ENCODE data around the gene ERAS. TPM values are rescaled to one million over a fixed set of nuclear protein-coding genes. Genes with fewer than 3 reads are reported as not detected.

ERAS gene
- total and polyA plus RNA-seq, 2 experiments from 2014 or later = 1.3 to 2.4 TPM

DNA sequence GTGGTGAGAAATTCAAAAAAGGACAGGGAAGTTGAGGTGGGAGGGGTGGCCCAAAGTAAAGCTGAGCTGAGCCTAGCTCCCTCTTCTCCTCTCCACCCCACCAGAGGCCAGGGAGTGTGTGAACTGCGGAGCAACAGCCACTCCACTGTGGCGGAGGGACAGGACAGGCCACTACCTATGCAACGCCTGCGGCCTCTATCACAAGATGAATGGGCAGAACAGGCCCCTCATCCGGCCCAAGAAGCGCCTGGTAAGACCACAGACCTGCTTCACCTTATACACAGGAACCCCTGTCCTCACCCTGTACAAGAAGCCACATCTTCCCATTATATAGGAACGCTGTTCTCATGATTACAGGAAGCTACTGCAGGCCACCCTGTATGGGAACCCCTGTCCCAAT lies 34.1 kb upstream of the ERAS start:
- H2AFZ ChIP-seq = no peak overlapping the region
- no peak for TF ChIP-seq EZH2phosphoT487 (IDR thresholded peaks at IDR 0.05; ENCODE audit: unreplicated experiment)
- no peak for TF ChIP-seq EZH2 (IDR thresholded peaks at IDR 0.05; ENCODE audit: low read depth, unreplicated experiment)
- TF ChIP-seq, protein P1, sequence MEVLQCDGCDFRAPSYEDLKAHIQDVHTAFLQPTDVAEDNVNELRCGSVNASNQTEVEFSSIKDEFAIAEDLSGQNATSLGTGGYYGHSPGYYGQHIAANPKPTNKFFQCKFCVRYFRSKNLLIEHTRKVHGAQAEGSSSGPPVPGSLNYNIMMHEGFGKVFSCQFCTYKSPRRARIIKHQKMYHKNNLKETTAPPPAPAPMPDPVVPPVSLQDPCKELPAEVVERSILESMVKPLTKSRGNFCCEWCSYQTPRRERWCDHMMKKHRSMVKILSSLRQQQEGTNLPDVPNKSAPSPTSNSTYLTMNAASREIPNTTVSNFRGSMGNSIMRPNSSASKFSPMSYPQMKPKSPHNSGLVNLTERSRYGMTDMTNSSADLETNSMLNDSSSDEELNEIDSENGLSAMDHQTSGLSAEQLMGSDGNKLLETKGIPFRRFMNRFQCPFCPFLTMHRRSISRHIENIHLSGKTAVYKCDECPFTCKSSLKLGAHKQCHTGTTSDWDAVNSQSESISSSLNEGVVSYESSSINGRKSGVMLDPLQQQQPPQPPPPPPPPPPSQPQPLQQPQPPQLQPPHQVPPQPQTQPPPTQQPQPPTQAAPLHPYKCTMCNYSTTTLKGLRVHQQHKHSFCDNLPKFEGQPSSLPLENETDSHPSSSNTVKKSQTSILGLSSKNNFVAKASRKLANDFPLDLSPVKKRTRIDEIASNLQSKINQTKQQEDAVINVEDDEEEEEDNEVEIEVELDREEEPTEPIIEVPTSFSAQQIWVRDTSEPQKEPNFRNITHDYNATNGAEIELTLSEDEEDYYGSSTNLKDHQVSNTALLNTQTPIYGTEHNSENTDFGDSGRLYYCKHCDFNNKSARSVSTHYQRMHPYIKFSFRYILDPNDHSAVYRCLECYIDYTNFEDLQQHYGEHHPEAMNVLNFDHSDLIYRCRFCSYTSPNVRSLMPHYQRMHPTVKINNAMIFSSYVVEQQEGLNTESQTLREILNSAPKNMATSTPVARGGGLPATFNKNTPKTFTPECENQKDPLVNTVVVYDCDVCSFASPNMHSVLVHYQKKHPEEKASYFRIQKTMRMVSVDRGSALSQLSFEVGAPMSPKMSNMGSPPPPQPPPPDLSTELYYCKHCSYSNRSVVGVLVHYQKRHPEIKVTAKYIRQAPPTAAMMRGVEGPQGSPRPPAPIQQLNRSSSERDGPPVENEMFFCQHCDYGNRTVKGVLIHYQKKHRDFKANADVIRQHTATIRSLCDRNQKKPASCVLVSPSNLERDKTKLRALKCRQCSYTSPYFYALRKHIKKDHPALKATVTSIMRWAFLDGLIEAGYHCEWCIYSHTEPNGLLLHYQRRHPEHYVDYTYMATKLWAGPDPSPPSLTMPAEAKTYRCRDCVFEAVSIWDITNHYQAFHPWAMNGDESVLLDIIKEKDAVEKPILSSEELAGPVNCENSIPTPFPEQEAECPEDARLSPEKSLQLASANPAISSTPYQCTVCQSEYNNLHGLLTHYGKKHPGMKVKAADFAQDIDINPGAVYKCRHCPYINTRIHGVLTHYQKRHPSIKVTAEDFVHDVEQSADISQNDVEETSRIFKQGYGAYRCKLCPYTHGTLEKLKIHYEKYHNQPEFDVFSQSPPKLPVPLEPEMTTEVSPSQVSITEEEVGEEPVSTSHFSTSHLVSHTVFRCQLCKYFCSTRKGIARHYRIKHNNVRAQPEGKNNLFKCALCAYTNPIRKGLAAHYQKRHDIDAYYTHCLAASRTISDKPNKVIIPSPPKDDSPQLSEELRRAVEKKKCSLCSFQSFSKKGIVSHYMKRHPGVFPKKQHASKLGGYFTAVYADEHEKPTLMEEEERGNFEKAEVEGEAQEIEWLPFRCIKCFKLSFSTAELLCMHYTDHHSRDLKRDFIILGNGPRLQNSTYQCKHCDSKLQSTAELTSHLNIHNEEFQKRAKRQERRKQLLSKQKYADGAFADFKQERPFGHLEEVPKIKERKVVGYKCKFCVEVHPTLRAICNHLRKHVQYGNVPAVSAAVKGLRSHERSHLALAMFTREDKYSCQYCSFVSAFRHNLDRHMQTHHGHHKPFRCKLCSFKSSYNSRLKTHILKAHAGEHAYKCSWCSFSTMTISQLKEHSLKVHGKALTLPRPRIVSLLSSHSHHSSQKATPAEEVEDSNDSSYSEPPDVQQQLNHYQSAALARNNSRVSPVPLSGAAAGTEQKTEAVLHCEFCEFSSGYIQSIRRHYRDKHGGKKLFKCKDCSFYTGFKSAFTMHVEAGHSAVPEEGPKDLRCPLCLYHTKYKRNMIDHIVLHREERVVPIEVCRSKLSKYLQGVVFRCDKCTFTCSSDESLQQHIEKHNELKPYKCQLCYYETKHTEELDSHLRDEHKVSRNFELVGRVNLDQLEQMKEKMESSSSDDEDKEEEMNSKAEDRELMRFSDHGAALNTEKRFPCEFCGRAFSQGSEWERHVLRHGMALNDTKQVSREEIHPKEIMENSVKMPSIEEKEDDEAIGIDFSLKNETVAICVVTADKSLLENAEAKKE (CRISPR knock-in tag; IDR thresholded peaks at IDR 0.05) = no peak
- TF ChIP-seq STAT1 (IDR thresholded peaks at IDR 0.05; ENCODE audit: unreplicated experiment) = no peak
- TF ChIP-seq POLR2AphosphoS5 (IDR thresholded peaks at IDR 0.05; ENCODE audit: low read depth) = no peak
- TF ChIP-seq ZNF331 (CRISPR knock-in tag; IDR thresholded peaks at IDR 0.05; ENCODE audit: low read depth) = no peak
- TF ChIP-seq JUNB (IDR thresholded peaks at IDR 0.05; ENCODE audit: unreplicated experiment) = no peak
- no peaks in the 10 kb centered on the region for H3K4me1 Mint-ChIP-seq
- H3K27ac Mint-ChIP-seq = no peak overlapping the region
- no peak overlapping the region for H3K4me3 ChIP-seq
- no peaks in the 10 kb centered on the region; the same call in 2 of the 3 replicates for H3K36me3 Mint-ChIP-seq (ENCODE audit: low read depth)
- H3K79me2 ChIP-seq (replicated peaks; ENCODE audit: insufficient read depth) = no peaks in the 10 kb centered on the region
- H3K4me1 ChIP-seq (ENCODE audit: insufficient read depth) = no peaks in the 10 kb centered on the region
- no peaks in the 10 kb centered on the region for H3K9me2 ChIP-seq (ENCODE audit: insufficient read depth)
- H3K4me3 Mint-ChIP-seq = no peak overlapping the region
- DNase-seq (ENCODE audit: low spot score) = no peak
- H3K27me3 ChIP-seq (ENCODE audit: insufficient read depth) = no peaks in the 10 kb centered on the region
- H3K27ac ChIP-seq (ENCODE audit: low read depth) = no peak overlapping the region
- ATAC-seq = no peak
- H3K36me3 ChIP-seq (ENCODE audit: insufficient read depth) = no peaks in the 10 kb centered on the region
- H4K20me1 ChIP-seq (replicated peaks; ENCODE audit: insufficient read depth) = no peaks in the 10 kb centered on the region
- H3K4me2 ChIP-seq = no peak overlapping the region
- H3K27me3 Mint-ChIP-seq (ENCODE audit: insufficient read depth, low read depth, poor library complexity) = peaks cover 10% of the 10 kb centered on the region
- no peaks in the 10 kb centered on the region for H3F3A ChIP-seq (replicated peaks; ENCODE audit: low read depth)
- no peaks in the 10 kb centered on the region; the same call in 2 of the 3 replicates for H3K9me3 Mint-ChIP-seq

DNA sequence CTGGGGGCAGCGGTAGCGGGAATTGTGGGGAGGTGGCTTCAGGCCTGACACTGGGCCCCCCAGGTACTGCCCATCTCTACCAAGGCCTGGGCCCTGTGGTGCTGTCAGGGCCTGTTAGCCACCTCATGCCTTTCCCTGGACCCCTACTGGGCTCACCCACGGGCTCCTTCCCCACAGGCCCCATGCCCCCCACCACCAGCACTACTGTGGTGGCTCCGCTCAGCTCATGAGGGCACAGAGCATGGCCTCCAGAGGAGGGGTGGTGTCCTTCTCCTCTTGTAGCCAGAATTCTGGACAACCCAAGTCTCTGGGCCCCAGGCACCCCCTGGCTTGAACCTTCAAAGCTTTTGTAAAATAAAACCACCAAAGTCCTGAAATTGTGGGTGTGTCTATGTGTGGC lies 32.4 kb upstream of the ERAS start:
- Histone ChIP-seq H3K79me2 (replicated peaks; ENCODE audit: insufficient read depth) (no peaks in the 10 kb centered on the region), H3K4me3 (no peak overlapping the region), H3K9me2 (ENCODE audit: insufficient read depth) (no peaks in the 10 kb centered on the region), H3K36me3 (ENCODE audit: insufficient read depth) (no peaks in the 10 kb centered on the region), H2AFZ (no peak overlapping the region), H3K27ac (ENCODE audit: low read depth) (no peak overlapping the region), H3F3A (replicated peaks; ENCODE audit: low read depth) (no peaks in the 10 kb centered on the region), H3K27me3 (ENCODE audit: insufficient read depth) (no peaks in the 10 kb centered on the region), H3K4me2 (no peak overlapping the region), H4K20me1 (replicated peaks; ENCODE audit: insufficient read depth) (no peaks in the 10 kb centered on the region), H3K4me1 (ENCODE audit: insufficient read depth) (no peaks in the 10 kb centered on the region)
- Mint-ChIP-seq H3K36me3 (ENCODE audit: low read depth) (no peaks in the 10 kb centered on the region), H3K4me1 (no peaks in the 10 kb centered on the region), H3K27me3 (ENCODE audit: insufficient read depth, low read depth, poor library complexity) (peaks cover 7% of the 10 kb centered on the region), H3K9me3 (no peaks in the 10 kb centered on the region), H3K4me3 (no peak overlapping the region), H3K27ac (no peak overlapping the region)
- no peak for DNase-seq (ENCODE audit: low spot score)
- no peak for ATAC-seq
- TF ChIP-seq EZH2phosphoT487 (IDR thresholded peaks at IDR 0.05; ENCODE audit: unreplicated experiment) (no peak), ZNF114 (CRISPR knock-in tag; IDR thresholded peaks at IDR 0.05) (no peak)
- TF ChIP-seq, protein P2, sequence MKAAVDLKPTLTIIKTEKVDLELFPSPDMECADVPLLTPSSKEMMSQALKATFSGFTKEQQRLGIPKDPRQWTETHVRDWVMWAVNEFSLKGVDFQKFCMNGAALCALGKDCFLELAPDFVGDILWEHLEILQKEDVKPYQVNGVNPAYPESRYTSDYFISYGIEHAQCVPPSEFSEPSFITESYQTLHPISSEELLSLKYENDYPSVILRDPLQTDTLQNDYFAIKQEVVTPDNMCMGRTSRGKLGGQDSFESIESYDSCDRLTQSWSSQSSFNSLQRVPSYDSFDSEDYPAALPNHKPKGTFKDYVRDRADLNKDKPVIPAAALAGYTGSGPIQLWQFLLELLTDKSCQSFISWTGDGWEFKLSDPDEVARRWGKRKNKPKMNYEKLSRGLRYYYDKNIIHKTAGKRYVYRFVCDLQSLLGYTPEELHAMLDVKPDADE (IDR thresholded peaks at IDR 0.05) = no peak
